ENCODE results near the gene ADAMTS14. TPM values are rescaled to one million over a fixed set of nuclear protein-coding genes. Genes with fewer than 3 reads are reported as not detected.

Gene ADAMTS14
- total RNA-seq, 1 experiment from 2014 or later: 1.6 TPM

GRCh38 chr10:70698211-70698610 is 25.9 kb downstream of the ADAMTS14 start:
- Histone ChIP-seq H2AK5ac (ENCODE audit: insufficient read length, low read length) (no peak overlapping the region), H2AFZ (ENCODE audit: low read length) (no peak overlapping the region), H3K14ac (ENCODE audit: insufficient read depth, low read length) (no peak overlapping the region), H3T11ph (ENCODE audit: low read length) (no peak overlapping the region), H3K27me3 (ENCODE audit: insufficient read depth, low read length) (no peaks in the 10 kb centered on the region), H2BK120ac (ENCODE audit: low read depth, low read length, poor library complexity, severe bottlenecking) (no peak overlapping the region), H2BK15ac (ENCODE audit: low read depth, low read length) (no peak overlapping the region), H4K91ac (ENCODE audit: insufficient read length, low read depth, low read length) (no peak overlapping the region), H3K9ac (ENCODE audit: extremely low read depth, insufficient read length, low read length) (no peak overlapping the region), H4K20me1 (ENCODE audit: control insufficient read depth, insufficient read depth, insufficient read length) (no peaks in the 10 kb centered on the region), H2BK20ac (ENCODE audit: low read depth, low read length, poor library complexity, severe bottlenecking) (no peak overlapping the region), H4K5ac (ENCODE audit: insufficient read length, low read depth, low read length) (no peak overlapping the region), H3K4ac (ENCODE audit: low read depth, low read length) (no peak overlapping the region), H3K4me2 (ENCODE audit: insufficient read depth, insufficient read length, low read length) (no peak overlapping the region), H3K4me1 (ENCODE audit: insufficient read depth, low read length) (no peaks in the 10 kb centered on the region; the same call in 1 of the 2 replicates), H3K79me2 (ENCODE audit: insufficient read depth, low read length) (no peaks in the 10 kb centered on the region), H2BK12ac (ENCODE audit: insufficient read length, low read depth, low read length) (no peak overlapping the region), H3K23me2 (ENCODE audit: insufficient read length, low read depth, low read length, poor library complexity, severe bottlenecking) (no peaks in the 10 kb centered on the region), H3K23ac (ENCODE audit: insufficient read length, low read depth, low read length) (no peak overlapping the region), H3K18ac (ENCODE audit: insufficient read length, low read depth, low read length) (no peak overlapping the region), H4K8ac (replicated peaks; ENCODE audit: insufficient read length, low read depth, low read length) (no peak overlapping the region), H3K9me3 (ENCODE audit: control insufficient read depth, low read depth, low read length) (no peaks in the 10 kb centered on the region), H3K27ac (ENCODE audit: insufficient read length, low read depth, low read length) (no peak overlapping the region), H3K56ac (ENCODE audit: insufficient read length, low read depth, low read length) (no peak overlapping the region), H3K79me1 (ENCODE audit: insufficient read depth, low read depth, low read length, poor library complexity, severe bottlenecking) (no peaks in the 10 kb centered on the region), H2BK5ac (ENCODE audit: insufficient read length, low read length) (no peak overlapping the region)
- no peak for DNase-seq
- no CpG with 5 or more reads among the region's 4 CpGs for WGBS (ENCODE audit: extremely low coverage, insufficient read length, low lambda C conversion rate)
- peaks cover 7 to 10% of the 10 kb centered on the region in 2 experiments for H3K4me1 Mint-ChIP-seq
- H3K27ac Mint-ChIP-seq: no peak overlapping the region
- H3K27me3 Mint-ChIP-seq (ENCODE audit: low read depth): no peaks in the 10 kb centered on the region; the same call in 1 of the 2 replicates
- TF ChIP-seq, protein P1, sequence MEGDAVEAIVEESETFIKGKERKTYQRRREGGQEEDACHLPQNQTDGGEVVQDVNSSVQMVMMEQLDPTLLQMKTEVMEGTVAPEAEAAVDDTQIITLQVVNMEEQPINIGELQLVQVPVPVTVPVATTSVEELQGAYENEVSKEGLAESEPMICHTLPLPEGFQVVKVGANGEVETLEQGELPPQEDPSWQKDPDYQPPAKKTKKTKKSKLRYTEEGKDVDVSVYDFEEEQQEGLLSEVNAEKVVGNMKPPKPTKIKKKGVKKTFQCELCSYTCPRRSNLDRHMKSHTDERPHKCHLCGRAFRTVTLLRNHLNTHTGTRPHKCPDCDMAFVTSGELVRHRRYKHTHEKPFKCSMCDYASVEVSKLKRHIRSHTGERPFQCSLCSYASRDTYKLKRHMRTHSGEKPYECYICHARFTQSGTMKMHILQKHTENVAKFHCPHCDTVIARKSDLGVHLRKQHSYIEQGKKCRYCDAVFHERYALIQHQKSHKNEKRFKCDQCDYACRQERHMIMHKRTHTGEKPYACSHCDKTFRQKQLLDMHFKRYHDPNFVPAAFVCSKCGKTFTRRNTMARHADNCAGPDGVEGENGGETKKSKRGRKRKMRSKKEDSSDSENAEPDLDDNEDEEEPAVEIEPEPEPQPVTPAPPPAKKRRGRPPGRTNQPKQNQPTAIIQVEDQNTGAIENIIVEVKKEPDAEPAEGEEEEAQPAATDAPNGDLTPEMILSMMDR (conservative IDR thresholded peaks at IDR 0.05): no peak
- no peak overlapping the region for H3K4me3 Mint-ChIP-seq
- no peaks in the 10 kb centered on the region for H3K36me3 Mint-ChIP-seq (ENCODE audit: insufficient read depth in 1 of 3, low read depth in 3 of 3)
- H3K9me3 Mint-ChIP-seq: no peaks in the 10 kb centered on the region
